HepG2 (cell line): ENCODE data around the gene RILP. TPM values are rescaled to one million over a fixed set of nuclear protein-coding genes. Genes with fewer than 3 reads are reported as not detected.

Experiments used
- AFF4 ChIP-seq: sonication (generic); formaldehyde crosslinking; IDR thresholded peaks from 2 replicates; pipeline ENCODE4 v1.4.0; 2020; ENCODE audit warnings: missing genetic modification reagents
- CBX2 ChIP-seq, 2 experiments: fragments of 200-600 bp in 1 of 2; sonication (generic); formaldehyde crosslinking in 1 of 2; IDR thresholded peaks; 2 replicates each; pipeline versions ENCODE4 v1.7.0 to v1.8.1; 2018 to 2022; ENCODE audit warnings: low read depth in 2 of 2, low read length in 1 of 2, mild to moderate bottlenecking in 1 of 2, missing genetic modification reagents in 1 of 2
- DMAP1 ChIP-seq: IDR thresholded peaks from 2 replicates; pipeline ENCODE4 v1.6.1; 2016
- E2F2 ChIP-seq: sonication (generic); formaldehyde crosslinking; IDR thresholded peaks from 2 replicates; pipeline ENCODE4 v1.4.0; 2020; ENCODE audit warnings: missing genetic modification reagents, borderline replicate concordance
- ERF ChIP-seq: IDR thresholded peaks from 2 replicates; pipeline ENCODE4 v1.6.1; 2018; ENCODE audit warnings: missing biosample characterization, missing genetic modification reagents
- HNRNPL ChIP-seq: fragments of 200-400 bp; formaldehyde crosslinking; IDR thresholded peaks from 2 replicates; pipeline ENCODE4 v1.6.1; 2017; ENCODE audit warnings: mild to moderate bottlenecking, low read depth, low read length
- HOXA5 ChIP-seq: sonication (generic); formaldehyde crosslinking; IDR thresholded peaks from 2 replicates; pipeline ENCODE4 v1.4.0; 2020; ENCODE audit warnings: missing genetic modification reagents
- KDM2A ChIP-seq: sonication (generic); formaldehyde crosslinking; IDR thresholded peaks from 2 replicates; pipeline ENCODE4 v1.4.0; 2020; ENCODE audit warnings: low read depth, missing genetic modification reagents, borderline replicate concordance
- KDM5B ChIP-seq: sonication (generic); formaldehyde crosslinking; IDR thresholded peaks from 2 replicates; pipeline ENCODE4 v1.4.0; 2020; ENCODE audit warnings: missing genetic modification reagents, mild to moderate bottlenecking, borderline replicate concordance
- MAZ ChIP-seq, 2 experiments: sonication (generic) in 1 of 2; formaldehyde crosslinking in 1 of 2; IDR thresholded peaks; 2 replicates each; pipeline versions ENCODE4 v1.5.0 to v1.6.1; 2012 to 2020; ENCODE audit warnings: low read depth in 2 of 2, mild to moderate bottlenecking in 2 of 2, borderline replicate concordance in 1 of 2, improper control_type of control experiment in 1 of 2, low read length in 1 of 2, missing genetic modification reagents in 1 of 2, moderate library complexity in 1 of 2
- MNT ChIP-seq: fragments of 450-650 bp; IDR thresholded peaks from 2 replicates; pipeline ENCODE4 v1.6.1; 2016
- NFRKB ChIP-seq: fragments of 450-650 bp; IDR thresholded peaks from 2 replicates; pipeline ENCODE4 v1.6.1; 2017
- POGK ChIP-seq: sonication (generic); formaldehyde crosslinking; conservative IDR thresholded peaks from 2 replicates; pipeline ENCODE4 v1.8.0; 2022; ENCODE audit warnings: mild to moderate bottlenecking, moderate library complexity, missing genetic modification reagents
- ZBTB38 ChIP-seq: sonication (generic); formaldehyde crosslinking; IDR thresholded peaks from 2 replicates; pipeline ENCODE4 v1.5.1; 2020; ENCODE audit warnings: mild to moderate bottlenecking, missing genetic modification reagents
- ZFX ChIP-seq: sonication (generic); formaldehyde crosslinking; IDR thresholded peaks from 2 replicates; pipeline ENCODE4 v1.4.0; 2020; ENCODE audit warnings: mild to moderate bottlenecking, low read depth, missing genetic modification reagents, moderate library complexity
- ZNF138 ChIP-seq: sonication (generic); formaldehyde crosslinking; IDR thresholded peaks from 2 replicates; pipeline ENCODE4 v1.5.0; 2020; ENCODE audit warnings: mild to moderate bottlenecking, low read depth, missing genetic modification reagents
- ZNF350 ChIP-seq: sonication (generic); formaldehyde crosslinking; IDR thresholded peaks from 2 replicates; pipeline ENCODE4 v1.4.0; 2020; ENCODE audit warnings: mild to moderate bottlenecking, low read depth, missing genetic modification reagents, borderline replicate concordance
- ZNF644 ChIP-seq: IDR thresholded peaks from 2 replicates; pipeline ENCODE4 v1.6.1; 2016; ENCODE audit warnings: low read depth
- ZNF691 ChIP-seq: sonication (generic); formaldehyde crosslinking; IDR thresholded peaks from 2 replicates; pipeline ENCODE4 v1.4.0; 2020; ENCODE audit warnings: missing genetic modification reagents, low read depth, mild to moderate bottlenecking, borderline replicate concordance
- ZNF772 ChIP-seq: sonication (generic); formaldehyde crosslinking; IDR thresholded peaks from 2 replicates; pipeline ENCODE4 v1.5.0; 2020; ENCODE audit warnings: mild to moderate bottlenecking, missing genetic modification reagents
- polyA plus RNA-seq, 8 experiments: library from polyadenylated mRNA; depleted of rRNA in 3 of 8; stranded (reverse) in 7 of 8; unstranded in 1 of 8; fragments of >200 nt; fragmentation: Illumina TruSeq in 4 of 8; extraction: Trizol in 4 of 8; gene quantifications; 2 replicates each; pipeline versions ENCODE4 v1.2.1 to v1.2.3, GENCODE V29; 2011 to 2016; ENCODE audit warnings: low read depth in 4 of 8, missing spikeins in 1 of 8, mixed read lengths in 1 of 8; ENCODE audit not compliant: insufficient read depth in 1 of 8
- total RNA-seq, 5 experiments: library from RNA; depleted of rRNA; stranded (reverse); fragments of >200 nt; fragmentation: Illumina TruSeq; extraction: Trizol; gene quantifications; 2 replicates each; pipeline ENCODE4 v1.2.3, GENCODE V29; 2016; ENCODE audit warnings: low read depth in 1 of 5

Gene RILP
- total and polyA plus RNA-seq, 2 of the 13 experiments (the other 11 are each of a cell fraction or from before 2014, with no cell fraction given): 6.6 to 8.1 TPM

GRCh38 chr17:1606352-1606985 lies 43.2 kb downstream of the RILP start (continued):
- TF ChIP-seq ZFX (CRISPR knock-in tag) (peak; percentile 77), ZNF691 (CRISPR knock-in tag) (no peak), MAZ (IDR thresholded peaks at IDR 0.05; ENCODE audit: borderline replicate concordance, low read depth, low read length) (no peak), MAZ (CRISPR knock-in tag; IDR thresholded peaks at IDR 0.05; ENCODE audit: low read depth) (no peak), ZNF644 (CRISPR knock-in tag) (no peak), KDM5B (CRISPR knock-in tag) (peak; percentile 65; the same call in 1 of the 2 replicates), ZBTB38 (CRISPR knock-in tag) (peak; percentile 94), NFRKB (no peak), ZNF350 (CRISPR knock-in tag) (no peak), HOXA5 (CRISPR knock-in tag) (no peak), DMAP1 (CRISPR knock-in tag) (no peak), ZNF772 (peak; percentile 60; the same call in 1 of the 2 replicates), E2F2 (CRISPR knock-in tag) (no peak), HNRNPL (peak; percentile 84), MNT (no peak), ERF (peak; percentile 51; the same call in 1 of the 2 replicates), ZNF138 (CRISPR knock-in tag) (0 out of 2 replicates have a peak, but pooled peaks have one; percentile 60), POGK (no peak), KDM2A (0 out of 2 replicates have a peak, but pooled peaks have one; percentile 16), AFF4 (CRISPR knock-in tag) (no peak), CBX2 (IDR thresholded peaks at IDR 0.05; ENCODE audit: low read depth, low read length) (no peak), CBX2 (CRISPR knock-in tag; IDR thresholded peaks at IDR 0.05; ENCODE audit: low read depth) (no peak)
